ENCODE results near the gene ANKRD60. TPM values are rescaled to one million over a fixed set of nuclear protein-coding genes. Genes with fewer than 3 reads are reported as not detected.

Gene ANKRD60
- total and polyA plus RNA-seq, 2 donors (not counting 1 experiment from before 2014, with no cell fraction given), result 0.27 TPM; not detected in 1

GRCh38 chr20:58277578-58278472 lies 49.4 kb upstream of the ANKRD60 start:
- Histone ChIP-seq H3K4me3 (ENCODE audit: control extremely low read depth in 1 of 5, extremely low read depth in 1 of 5, insufficient read depth in 1 of 5, low read depth in 2 of 5, low read length in 4 of 5) (no peak overlapping the region), H3K27ac (ENCODE audit: low read length in 2 of 2) (no peak overlapping the region), H3K4me2 (replicated peaks; ENCODE audit: low read depth, low read length, poor library complexity, severe bottlenecking) (no peak overlapping the region), H3K4me1 (ENCODE audit: control insufficient read depth in 2 of 2, insufficient read depth in 2 of 2, low read length in 2 of 2) (no peaks in the 10 kb centered on the region), H3K9me3 (ENCODE audit: control extremely low read depth in 1 of 3, control insufficient read depth in 2 of 3, insufficient read depth in 1 of 3, low read length in 2 of 3) (no peaks in the 10 kb centered on the region), H3K79me2 (ENCODE audit: control insufficient read depth, insufficient read depth, low read length) (peaks cover 81% of the 10 kb centered on the region), H4K20me1 (ENCODE audit: control insufficient read depth, insufficient read depth, low read length, poor library complexity, severe bottlenecking) (peaks cover 12% of the 10 kb centered on the region), H3K27me3 (replicated peaks in 1 of 4; ENCODE audit: control extremely low read depth in 1 of 4, control insufficient read depth in 3 of 4, insufficient read depth in 4 of 4, low read length in 3 of 4) (no peaks in the 10 kb centered on the region), H3K9ac (ENCODE audit: low read length) (no peak overlapping the region), H3K36me3 (replicated peaks in 1 of 2; ENCODE audit: control extremely low read depth in 1 of 2, control insufficient read depth in 1 of 2, extremely low read depth in 1 of 2, insufficient read depth in 2 of 2, low read length in 1 of 2) (no peaks in the 10 kb centered on the region), H2AFZ (ENCODE audit: insufficient read depth, low read depth, low read length, poor library complexity, severe bottlenecking) (no peak overlapping the region)
- TF ChIP-seq CTCF (IDR thresholded peaks at IDR 0.05) (no peak), EZH2 (IDR thresholded peaks at IDR 0.05; ENCODE audit: borderline replicate concordance, insufficient read depth, low read depth, low read length, poor library complexity, severe bottlenecking) (no peak)
- intact Hi-C loops (cut with micrococcal nuclease), result no loop called here
- Mint-ChIP-seq H3K4me3 (no peak overlapping the region), H3K27me3 (no peaks in the 10 kb centered on the region), H3K4me1 (peaks cover 1% of the 10 kb centered on the region), H3K27ac (no peak overlapping the region), H3K9me3 (ENCODE audit: insufficient read depth) (no peaks in the 10 kb centered on the region)
- 79% methylated on average over 3 of the region's 4 CpGs for WGBS (ENCODE audit: insufficient coverage)
- no peak for DNase-seq
- ATAC-seq (ENCODE audit: low read depth), result no peak
- POLR2A ChIA-PET, result no interaction called here
- CTCF ChIA-PET, result interaction anchor here (1.6 kb wide), 1 partner anchor 12 kb away, joined by 3 read pairs; no protein-coding TSS in a partner anchor

GRCh38 chr20:58277107-58277506 lies 48.7 kb upstream of the ANKRD60 start:
- ATAC-seq (ENCODE audit: low read depth), result no peak
- CTCF ChIA-PET, result no interaction called here

More at GRCh38 chr20:58277107-58277506, 48.7 kb upstream of the ANKRD60 start:
- H3K4me1 Mint-ChIP-seq, result no peaks in the 10 kb centered on the region
- no peak overlapping the region for H3K4me3 ChIP-seq (ENCODE audit: control extremely low read depth in 1 of 5, extremely low read depth in 1 of 5, insufficient read depth in 1 of 5, low read depth in 2 of 5, low read length in 4 of 5)
- no peak overlapping the region for H3K27ac Mint-ChIP-seq
- H2AFZ ChIP-seq (ENCODE audit: insufficient read depth, low read depth, low read length, poor library complexity, severe bottlenecking), result no peak overlapping the region
- H3K4me1 ChIP-seq (ENCODE audit: control insufficient read depth in 2 of 2, insufficient read depth in 2 of 2, low read length in 2 of 2), result no peaks in the 10 kb centered on the region
- WGBS (ENCODE audit: insufficient coverage), result no CpG with 5 or more reads among the region's 2 CpGs
- no peak overlapping the region for H3K4me2 ChIP-seq (replicated peaks; ENCODE audit: low read depth, low read length, poor library complexity, severe bottlenecking)
- H3K27me3 Mint-ChIP-seq, result no peaks in the 10 kb centered on the region
- TF ChIP-seq EZH2 (IDR thresholded peaks at IDR 0.05; ENCODE audit: borderline replicate concordance, insufficient read depth, low read depth, low read length, poor library complexity, severe bottlenecking) (no peak), CTCF (IDR thresholded peaks at IDR 0.05) (no peak)
- intact Hi-C loops (cut with micrococcal nuclease), result no loop called here
- no peaks in the 10 kb centered on the region for H3K9me3 Mint-ChIP-seq (ENCODE audit: insufficient read depth)
- H3K9ac ChIP-seq (ENCODE audit: low read length), result no peak overlapping the region
- H3K9me3 ChIP-seq (ENCODE audit: control extremely low read depth in 1 of 3, control insufficient read depth in 2 of 3, insufficient read depth in 1 of 3, low read length in 2 of 3), result no peaks in the 10 kb centered on the region
- peaks cover 0 to 5% of the 10 kb centered on the region in 2 experiments for H3K36me3 ChIP-seq (replicated peaks in 1 of 2; ENCODE audit: control extremely low read depth in 1 of 2, control insufficient read depth in 1 of 2, extremely low read depth in 1 of 2, insufficient read depth in 2 of 2, low read length in 1 of 2)
- DNase-seq, result no peak
- POLR2A ChIA-PET, result no interaction called here
- peaks cover 83% of the 10 kb centered on the region for H3K79me2 ChIP-seq (ENCODE audit: control insufficient read depth, insufficient read depth, low read length)
- no peak overlapping the region for H3K27ac ChIP-seq (ENCODE audit: low read length in 2 of 2)
- no peaks in the 10 kb centered on the region for H3K27me3 ChIP-seq (replicated peaks in 1 of 4; ENCODE audit: control extremely low read depth in 1 of 4, control insufficient read depth in 3 of 4, insufficient read depth in 4 of 4, low read length in 3 of 4)
- H3K4me3 Mint-ChIP-seq, result no peak overlapping the region
- H4K20me1 ChIP-seq (ENCODE audit: control insufficient read depth, insufficient read depth, low read length, poor library complexity, severe bottlenecking), result peaks cover 12% of the 10 kb centered on the region

Data from B cell (primary cell).